ENCODE measurements around the gene ATG4D.

- TF ChIP-seq REST (IDR thresholded peaks at IDR 0.05; ENCODE audit: unreplicated experiment) (no peak), NANOG (IDR thresholded peaks at IDR 0.05; ENCODE audit: borderline replicate concordance) (no peak)
Measured at GRCh38 chr19:10497371-10497770, 46.3 kb upstream of the ATG4D start.

All from GM23338 (cell line).